IMR-90 (cell line): ENCODE results near the gene FOXP1. TPM values are rescaled to one million over a fixed set of nuclear protein-coding genes. Genes with fewer than 3 reads are reported as not detected.

Experiments used
- ATAC-seq: fragments of 200-7000 bp; cut with Tn5 transposase; 2 replicates; pipeline ENCODE4 v1.9.1; 2020; ENCODE audit warnings: low read depth, mild to moderate bottlenecking, moderate library complexity
- BruUV-seq: library from RNA; stranded (reverse); fragments of 400-500 nt; replicated peaks from 2 replicates; lab custom pipeline; 2021; lab: Mats Ljungman, UMichigan
- CTCF ChIA-PET: fragments of 300-600 bp; formaldehyde crosslinking; extraction: SDS; loops from one replicate; lab custom pipeline; 2021; ENCODE audit warnings: antibody characterized with exemption; lab: Yijun Ruan, JAX
- POLR2A ChIA-PET: fragments of 300-600 bp; sonication (Branson Sonifier 250); formaldehyde crosslinking; loops from one replicate; lab custom pipeline; 2022; ENCODE audit warnings: antibody characterized with exemption; ENCODE audit not compliant: unreplicated experiment; lab: Charles Lee
- DNase-seq: peaks from one replicate; pipeline ENCODE4 v3.0.0; 2013
- H2AFZ ChIP-seq: replicated peaks from 2 replicates; pipeline ENCODE3; 2013; ENCODE audit warnings: low read length, mild to moderate bottlenecking; ENCODE audit not compliant: poor library complexity
- H2AK5ac ChIP-seq: 2 replicates; pipeline ENCODE4 v1.6.1; 2013; ENCODE audit warnings: low read depth, low read length, inconsistent platforms
- H2AK9ac ChIP-seq: replicated peaks from 2 replicates; pipeline ENCODE3; 2013; ENCODE audit warnings: mild to moderate bottlenecking, low read depth, low read length, moderate library complexity; ENCODE audit not compliant: poor library complexity
- H2BK120ac ChIP-seq: 2 replicates; pipeline ENCODE4 v1.6.1; 2013; ENCODE audit warnings: low read depth, low read length, inconsistent platforms
- H2BK15ac ChIP-seq: 3 replicates; pipeline ENCODE4 v1.6.1; 2013; ENCODE audit warnings: low read depth, low read length, inconsistent platforms
- H2BK20ac ChIP-seq: 2 replicates; pipeline ENCODE4 v1.6.1; 2013; ENCODE audit warnings: low read depth, mild to moderate bottlenecking, inconsistent platforms, low read length, moderate library complexity
- H2BK5ac ChIP-seq: 2 replicates; pipeline ENCODE4 v1.6.1; 2013; ENCODE audit warnings: mild to moderate bottlenecking, low read depth, low read length, inconsistent platforms; ENCODE audit not compliant: poor library complexity, severe bottlenecking
- H3K14ac ChIP-seq: replicated peaks from 2 replicates; pipeline ENCODE4 v1.6.1; 2013; ENCODE audit warnings: low read depth, low read length, inconsistent platforms
- H3K18ac ChIP-seq: 2 replicates; pipeline ENCODE4 v1.6.1; 2013; ENCODE audit warnings: low read depth, low read length, control low read depth
- H3K23ac ChIP-seq: 2 replicates; pipeline ENCODE4 v1.6.1; 2013; ENCODE audit warnings: low read depth, low read length, inconsistent platforms
- H3K27ac ChIP-seq: 2 replicates; pipeline ENCODE4 v1.5.1; 2013; ENCODE audit warnings: mild to moderate bottlenecking, control low read depth, low read length; ENCODE audit not compliant: insufficient read depth
- H3K27me3 ChIP-seq: 2 replicates; pipeline ENCODE4 v1.6.1; 2013; ENCODE audit warnings: low read length; ENCODE audit not compliant: control insufficient read depth, insufficient read depth
- H3K36me3 ChIP-seq: 2 replicates; pipeline ENCODE4 v1.6.1; 2013; ENCODE audit warnings: low read length, mixed read lengths; ENCODE audit not compliant: control insufficient read depth, insufficient read depth
- H3K4ac ChIP-seq: 2 replicates; pipeline ENCODE4 v1.6.1; 2013; ENCODE audit warnings: low read depth, low read length, inconsistent platforms
- H3K4me1 ChIP-seq: 2 replicates; pipeline ENCODE4 v1.6.1; 2013; ENCODE audit warnings: low read length, mixed read lengths; ENCODE audit not compliant: control insufficient read depth, insufficient read depth
- H3K4me2 ChIP-seq: 2 replicates; pipeline ENCODE4 v1.6.1; 2013; ENCODE audit warnings: low read depth, mild to moderate bottlenecking, control low read depth, low read length, moderate library complexity
- H3K4me3 ChIP-seq: 2 replicates; pipeline ENCODE4 v1.5.1; 2013; ENCODE audit warnings: low read depth, mild to moderate bottlenecking, control low read depth, low read length, moderate library complexity; ENCODE audit not compliant: insufficient read depth
- H3K56ac ChIP-seq: 2 replicates; pipeline ENCODE4 v1.6.1; 2013; ENCODE audit warnings: low read length, inconsistent platforms; ENCODE audit not compliant: insufficient read depth; ENCODE audit errors: extremely low read depth
- H3K79me1 ChIP-seq, 2 experiments: 2 replicates each; pipeline ENCODE4 v1.6.1; 2013; ENCODE audit warnings: low read length in 2 of 2, inconsistent platforms in 1 of 2, low read depth in 1 of 2
- H3K9ac ChIP-seq: 2 replicates; pipeline ENCODE4 v1.6.1; 2013; ENCODE audit warnings: low read depth, low read length, control low read depth
- H3K9me1 ChIP-seq: 2 replicates; pipeline ENCODE4 v1.6.1; 2013; ENCODE audit warnings: low read length, inconsistent platforms; ENCODE audit not compliant: insufficient read depth
- H3K9me3 ChIP-seq: 2 replicates; pipeline ENCODE4 v1.6.1; 2013; ENCODE audit warnings: low read length; ENCODE audit not compliant: control insufficient read depth, insufficient read depth
- H4K20me1 ChIP-seq: 2 replicates; pipeline ENCODE4 v1.6.1; 2013; ENCODE audit warnings: low read length, inconsistent platforms; ENCODE audit not compliant: insufficient read depth
- H4K5ac ChIP-seq: 2 replicates; pipeline ENCODE4 v1.6.1; 2013; ENCODE audit warnings: mild to moderate bottlenecking, low read depth, low read length, control low read depth
- H4K8ac ChIP-seq, 2 experiments: 2 replicates each; pipeline ENCODE4 v1.6.1; 2013; ENCODE audit warnings: low read depth in 2 of 2, low read length in 2 of 2, control low read depth in 1 of 2, inconsistent platforms in 1 of 2
- H4K91ac ChIP-seq: 2 replicates; pipeline ENCODE4 v1.6.1; 2013; ENCODE audit warnings: low read depth, low read length, inconsistent platforms; ENCODE audit not compliant: insufficient read depth
- CHD1 ChIP-seq: IDR thresholded peaks from 2 replicates; pipeline ENCODE4 v1.6.1; 2012; ENCODE audit warnings: low read depth, low read length, improper control_type of control experiment
- WGBS, 2 experiments: methylation state at CpG; one replicate each; pipeline versions ENCODE4 v1.1.5 to v1.1.7; 2013; ENCODE audit warnings: missing lambda C conversion rate in 2 of 2; ENCODE audit not compliant: insufficient read length in 1 of 2; ENCODE audit errors: extremely low coverage in 2 of 2; 5-methylcytosine and 5-hydroxymethylcytosine counted together
- dilution Hi-C: fragments of 300-500 bp; cut with HindIII; formaldehyde crosslinking; loops from one replicate; pipeline ENCODE4 v1.14.3; 2018; ENCODE audit warnings: low sequenced_read_pairs; ENCODE audit not compliant: unreplicated experiment
- in situ Hi-C: fragments of 300-500 bp; cut with MboI; formaldehyde crosslinking; loops from 3 replicates; pipeline ENCODE4 v1.14.3; 2019; ENCODE audit warnings: low sequenced_read_pairs, inconsistent platforms, mixed read lengths
- intact Hi-C: fragments of 100-400 bp; cut with micrococcal nuclease; formaldehyde crosslinking; loops from 2 replicates; pipeline ENCODE4 v1.10.0; 2022
- polyA plus RNA-seq, 3 experiments: library from polyadenylated mRNA; depleted of rRNA; stranded (reverse); fragments of >200 nt; gene quantifications; 2 replicates each; pipeline ENCODE4 v1.2.3, GENCODE V29; 2012; ENCODE audit warnings: low replicate concordance in 1 of 3
- total RNA-seq: library from RNA; depleted of rRNA; stranded (reverse); fragments of >200 nt; gene quantifications from 2 replicates; pipeline ENCODE4 v1.2.3, GENCODE V29; 2012

FOXP1 gene
- total and polyA plus RNA-seq, 2 of the 4 experiments (the other 2 are of a cell fraction): 37.0 to 132 TPM

DNA sequence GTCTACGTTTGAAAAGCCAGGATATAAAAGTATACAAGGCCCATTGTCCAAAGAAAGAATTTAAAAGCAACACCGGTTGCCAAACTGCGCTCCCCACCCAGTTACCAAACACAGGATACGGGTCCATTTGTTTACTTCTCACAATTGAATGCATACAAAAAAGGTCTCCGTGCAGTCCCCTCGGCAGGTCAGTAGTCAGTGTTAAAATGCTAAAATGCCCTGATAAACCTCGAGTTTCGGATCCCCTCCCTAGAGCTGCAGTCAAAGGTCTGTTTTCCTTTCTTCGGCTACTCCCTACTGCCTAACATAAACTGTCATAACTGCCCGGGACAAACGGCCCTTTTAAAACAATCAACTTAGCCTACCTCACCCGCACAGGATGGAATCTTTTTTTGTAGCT is 534.6 kb downstream of the FOXP1 start:
- H3K4me3 ChIP-seq: no peak overlapping the region
- peak overlapping the region; percentile 10; the same call in 1 of the 2 replicates for H4K5ac ChIP-seq
- 0 out of 2 replicates have a peak overlapping the region, but pooled peaks have one; percentile 7 for H2AK5ac ChIP-seq
- no peak overlapping the region for H4K91ac ChIP-seq
- H3K27ac ChIP-seq: peak overlapping the region; percentile 22; the same call in 1 of the 2 replicates
- peaks cover 53 to 83% of the 10 kb centered on the region in 2 experiments for H3K79me1 ChIP-seq
- H3K56ac ChIP-seq: no peak overlapping the region
- no peak overlapping the region for H2BK15ac ChIP-seq
- H2AFZ ChIP-seq: no peak overlapping the region
- H3K18ac ChIP-seq: peak overlapping the region; percentile 56; the same call in 1 of the 2 replicates
- peak overlapping the region; percentile 96; the same call in 1 of the 2 replicates for H3K23ac ChIP-seq
- no TSS peak for BruUV-seq
- intact Hi-C loops: no loop called here
- ChIA-PET CTCF (no interaction called here), POLR2A (no interaction called here)
- H3K4me2 ChIP-seq: 0 out of 2 replicates have a peak overlapping the region, but pooled peaks have one; percentile 3
- peak overlapping the region; percentile 39; the same call in 1 of the 2 replicates for H2BK120ac ChIP-seq
- peaks cover 35% of the 10 kb centered on the region for H3K9me1 ChIP-seq
- no peak overlapping the region for H3K9ac ChIP-seq
- 63% methylated on average over 10 of the region's 12 CpGs; no CpG with 5 or more reads in 1 of the 2 experiments for WGBS, 2 experiments
- ATAC-seq: 0 out of 2 replicates have a peak, but pooled peaks have one; percentile 18
- peaks cover 51% of the 10 kb centered on the region for H4K20me1 ChIP-seq
- no peak for DNase-seq
- H2BK5ac ChIP-seq: peak overlapping the region; percentile 45
- no peak overlapping the region for H2AK9ac ChIP-seq
- H3K4ac ChIP-seq: no peak overlapping the region; the same call in 1 of the 2 replicates
- no peak overlapping the region for H2BK20ac ChIP-seq
- H3K9me3 ChIP-seq: no peaks in the 10 kb centered on the region
- no peaks in the 10 kb centered on the region for H3K27me3 ChIP-seq
- dilution Hi-C loops: no loop called here
- no peak for TF ChIP-seq CHD1
- in situ Hi-C loops: no loop called here
- H3K4me1 ChIP-seq: peaks cover 36% of the 10 kb centered on the region
- peak overlapping the region in 1 of 2 experiments; percentile 56; a peak in 1 of 4 replicates for H4K8ac ChIP-seq
- H3K36me3 ChIP-seq: peaks cover 55% of the 10 kb centered on the region
- peak overlapping the region; percentile 24; the same call in 1 of the 2 replicates for H3K14ac ChIP-seq
